Activated naive CD4-positive, alpha-beta T cell treated with anti-CD3 and anti-CD28 coated beads for 36 hours (primary cell): ENCODE data around the gene BICD2. TPM values are rescaled to one million over a fixed set of nuclear protein-coding genes. Genes with fewer than 3 reads are reported as not detected.
"Not testable (repeated sequence)": the region's sequence is repeated elsewhere in the genome, so short reads cannot be mapped to it uniquely, and the experiment has no call there.

Source experiments
- CTCF ChIA-PET: fragments of 350-600 bp; sonication (Branson Sonifier 250); formaldehyde crosslinking; loops from one replicate; lab custom pipeline; 2021; ENCODE audit warnings: antibody characterized with exemption; lab: Charles Lee
- DNase-seq: peaks from one replicate; pipeline ENCODE4 v3.0.0-alpha.2; 2020
- H3K27ac Mint-ChIP-seq: one replicate; pipeline ENCODE4 v1.8.0; 2021; ENCODE audit warnings: mild to moderate bottlenecking, mixed read lengths
- H3K27me3 Mint-ChIP-seq: one replicate; pipeline ENCODE4 v1.8.0; 2021; ENCODE audit warnings: low read depth, mixed read lengths
- H3K36me3 Mint-ChIP-seq: one replicate; pipeline ENCODE4 v1.8.0; 2021; ENCODE audit warnings: low read depth, mixed read lengths
- H3K4me1 Mint-ChIP-seq: one replicate; pipeline ENCODE4 v1.8.0; 2021; ENCODE audit warnings: low read depth, mixed read lengths
- H3K4me3 Mint-ChIP-seq: one replicate; pipeline ENCODE4 v1.8.0; 2021; ENCODE audit warnings: mild to moderate bottlenecking, moderate library complexity, mixed read lengths
- H3K9me3 Mint-ChIP-seq: one replicate; pipeline ENCODE4 v1.8.0; 2021; ENCODE audit warnings: mixed read lengths
- intact Hi-C: fragments of 100-400 bp; cut with micrococcal nuclease; formaldehyde crosslinking; loops from one replicate; pipeline ENCODE4 v1.15.1; 2023
- total RNA-seq, 2 experiments: library from RNA; stranded (reverse); gene quantifications; one replicate each; pipeline ENCODE4 v1.2.3, GENCODE V29; 2021

BICD2 gene
- 10 to 100 TPM; 11.2 to 12.0 TPM for total RNA-seq

GRCh38 chr9:92764381-92764987 is at the start of gene BICD2:
BICD2 (minus strand) TSS chr9:92764833; CDS start chr9:92764744, 89 bp downstream.
- Mint-ChIP-seq H3K27me3 (no peaks in the 10 kb centered on the region), H3K27ac (peak within 1 kb of the TSS; percentile 91), H3K4me1 (peaks cover 48% of the 10 kb centered on the region), H3K9me3 (no peaks in the 10 kb centered on the region), H3K4me3 (peak within 1 kb of the TSS; percentile 92), H3K36me3 (peaks cover 1% of the 10 kb centered on the region)
- DNase-seq, result no peak
- intact Hi-C loops, result loop anchor here (2.0 to 10.0 kb wide), 7 partner anchors 48 to 1960 kb away; partner anchors contain the start of genes AOPEP, CENPP, FAM120AOS and NOL8
- CTCF ChIA-PET, result interaction anchor here (0.6 to 3.3 kb wide), 7 partner anchors 9 to 189 kb away, joined by 3 to 13 read pairs (median 4); no protein-coding TSS in a partner anchor

- H3K36me3 Mint-ChIP-seq, DNase-seq, H3K27ac Mint-ChIP-seq, H3K9me3 Mint-ChIP-seq: not testable (repeated sequence)
- peaks cover 11% of the 10 kb centered on the region for H3K4me1 Mint-ChIP-seq
- H3K4me3 Mint-ChIP-seq, result peak overlapping the region; percentile 81
- CTCF ChIA-PET, result interaction anchor here (0.6 to 1.6 kb wide), 6 partner anchors 19 to 194 kb away, joined by 3 to 6 read pairs (median 4); partner anchors contain the start of gene IPPK
- intact Hi-C loops, result loop anchor here (5.0 kb wide), 1 partner anchor 298 kb away; no protein-coding TSS in a partner anchor
- peaks cover 50% of the 10 kb centered on the region for H3K27me3 Mint-ChIP-seq
Measured at GRCh38 chr9:92809629-92810326, 45.1 kb upstream of the BICD2 start.

- Mint-ChIP-seq H3K4me3 (peak overlapping the region; percentile 81), H3K27ac (no peak overlapping the region)
- intact Hi-C loops, result loop anchor here (1.0 to 5.0 kb wide), 2 partner anchors 44 to 298 kb away; no protein-coding TSS in a partner anchor
Measured at GRCh38 chr9:92808726-92809451, 44.3 kb upstream of the BICD2 start.

GRCh38 chr9:92807757-92808725 is 43.4 kb upstream of the BICD2 start:
- H3K4me3 Mint-ChIP-seq, result peak overlapping the region; percentile 81
- H3K27me3 Mint-ChIP-seq, result peaks cover 41% of the 10 kb centered on the region
- no peaks in the 10 kb centered on the region for H3K9me3 Mint-ChIP-seq
- no peak overlapping the region for H3K27ac Mint-ChIP-seq
- peak; percentile 41 for DNase-seq
- no peaks in the 10 kb centered on the region for H3K36me3 Mint-ChIP-seq
- CTCF ChIA-PET, result interaction anchor here (0.8 to 1.6 kb wide), 5 partner anchors 17 to 137 kb away, joined by 3 to 6 read pairs (median 3); no protein-coding TSS in a partner anchor
- intact Hi-C loops, result loop anchor here (1.0 to 5.0 kb wide), 2 partner anchors 43 to 299 kb away; no protein-coding TSS in a partner anchor
- peaks cover 9% of the 10 kb centered on the region for H3K4me1 Mint-ChIP-seq

More at GRCh38 chr9:92808726-92809451, 44.3 kb upstream of the BICD2 start:
- Mint-ChIP-seq H3K4me1 (peaks cover 9% of the 10 kb centered on the region), H3K36me3 (no peaks in the 10 kb centered on the region), H3K9me3 (no peaks in the 10 kb centered on the region), H3K27me3 (peaks cover 44% of the 10 kb centered on the region)
- peak; percentile 72 for DNase-seq
- CTCF ChIA-PET, result interaction anchor here (0.6 to 1.6 kb wide), 9 partner anchors 16 to 195 kb away, joined by 3 to 6 read pairs (median 3); partner anchors contain the start of gene IPPK

- no peaks in the 10 kb centered on the region for H3K36me3 Mint-ChIP-seq
- intact Hi-C loops, result loop anchor here (5.0 kb wide), 1 partner anchor 300 kb away; no protein-coding TSS in a partner anchor
- CTCF ChIA-PET, result interaction anchor here (1.5 kb wide), 1 partner anchor 90 kb away, joined by 6 read pairs; no protein-coding TSS in a partner anchor
- peak overlapping the region; percentile 14 for H3K4me3 Mint-ChIP-seq
- H3K9me3 Mint-ChIP-seq, result no peaks in the 10 kb centered on the region
- H3K27ac Mint-ChIP-seq, result no peak overlapping the region
- no peak for DNase-seq
- peaks cover 9% of the 10 kb centered on the region for H3K4me1 Mint-ChIP-seq
- peaks cover 38% of the 10 kb centered on the region for H3K27me3 Mint-ChIP-seq
Measured at GRCh38 chr9:92807031-92807756, 42.6 kb upstream of the BICD2 start.

GRCh38 chr9:92804727-92805126 is 40.1 kb upstream of the BICD2 start:
- intact Hi-C loops, result loop anchor here (5.0 kb wide), 1 partner anchor 303 kb away; no protein-coding TSS in a partner anchor
- Mint-ChIP-seq H3K9me3 (no peaks in the 10 kb centered on the region), H3K27me3 (peaks cover 29% of the 10 kb centered on the region), H3K4me3 (no peak overlapping the region), H3K4me1 (peaks cover 11% of the 10 kb centered on the region), H3K36me3 (no peaks in the 10 kb centered on the region), H3K27ac (no peak overlapping the region)
- CTCF ChIA-PET, result no interaction called here
- no peak for DNase-seq

GRCh38 chr9:92798358-92798757 is 33.7 kb upstream of the BICD2 start:
- H3K9me3 Mint-ChIP-seq, result no peaks in the 10 kb centered on the region
- DNase-seq, result no peak
- intact Hi-C loops, result no loop called here
- CTCF ChIA-PET, result interaction anchor here (1.2 kb wide), 1 partner anchor 82 kb away, joined by 3 read pairs; no protein-coding TSS in a partner anchor
- peaks cover 6% of the 10 kb centered on the region for H3K4me1 Mint-ChIP-seq
- peaks cover 14% of the 10 kb centered on the region for H3K27me3 Mint-ChIP-seq
- H3K27ac Mint-ChIP-seq, result no peak overlapping the region
- H3K4me3 Mint-ChIP-seq, result no peak overlapping the region
- no peaks in the 10 kb centered on the region for H3K36me3 Mint-ChIP-seq

GRCh38 chr9:92796337-92796804 is 31.7 kb upstream of the BICD2 start:
- intact Hi-C loops, CTCF ChIA-PET, H3K4me1 Mint-ChIP-seq: not testable (repeated sequence)

GRCh38 chr9:92795598-92796336 is 31.1 kb upstream of the BICD2 start:
- DNase-seq, result no peak
- peaks cover 14% of the 10 kb centered on the region for H3K27me3 Mint-ChIP-seq
- H3K27ac Mint-ChIP-seq, result no peak overlapping the region
- CTCF ChIA-PET, result no interaction called here
- H3K4me3 Mint-ChIP-seq, result no peak overlapping the region
- no peaks in the 10 kb centered on the region for H3K36me3 Mint-ChIP-seq
- intact Hi-C loops, result no loop called here
- H3K4me1 Mint-ChIP-seq, result peaks cover 8% of the 10 kb centered on the region
- no peaks in the 10 kb centered on the region for H3K9me3 Mint-ChIP-seq

More at GRCh38 chr9:92796337-92796804, 31.7 kb upstream of the BICD2 start:
- not testable (repeated sequence) for H3K36me3 Mint-ChIP-seq, H3K9me3 Mint-ChIP-seq, DNase-seq, H3K4me3 Mint-ChIP-seq, H3K27ac Mint-ChIP-seq
- peaks cover 14% of the 10 kb centered on the region for H3K27me3 Mint-ChIP-seq

GRCh38 chr9:92795000-92795399 is 30.4 kb upstream of the BICD2 start:
- no peak overlapping the region for H3K27ac Mint-ChIP-seq
- H3K4me3 Mint-ChIP-seq, result no peak overlapping the region
- peaks cover 11% of the 10 kb centered on the region for H3K27me3 Mint-ChIP-seq
- H3K4me1 Mint-ChIP-seq, result peaks cover 8% of the 10 kb centered on the region
- CTCF ChIA-PET, result interaction anchor here (8.6 kb wide), 1 partner anchor 80 kb away, joined by 89 read pairs; no protein-coding TSS in a partner anchor
- DNase-seq, result no peak
- no peaks in the 10 kb centered on the region for H3K36me3 Mint-ChIP-seq
- no peaks in the 10 kb centered on the region for H3K9me3 Mint-ChIP-seq
- intact Hi-C loops, result no loop called here
